Spleen (tissue), 11 donors: ENCODE results near the gene MED13L. TPM values are rescaled to one million over a fixed set of nuclear protein-coding genes. Genes with fewer than 3 reads are reported as not detected.

Experiments
- DNase-seq: peaks from one replicate; pipeline ENCODE4 v3.0.0-alpha.2; 2020
- H3K27ac ChIP-seq, 8 donors: fragments of 200-600 bp; sonication (generic) in 7 of 8; 1 replicate in 4 of 8; 2 replicates in 4 of 8; pipeline versions ENCODE4 v1.5.0 to v1.8.0; 2016 to 2021; ENCODE audit warnings: inconsistent platforms in 4 of 8, mild to moderate bottlenecking in 4 of 8, moderate library complexity in 1 of 8
- H3K27me3 ChIP-seq, 7 donors: fragments of 200-600 bp; sonication (generic) in 6 of 7; replicated peaks in 1 of 7; 1 replicate in 4 of 7; 2 replicates in 3 of 7; pipeline versions ENCODE4 v1.5.0 to v1.8.0; 2016 to 2021; ENCODE audit warnings: inconsistent platforms in 3 of 7, mild to moderate bottlenecking in 1 of 7
- H3K36me3 ChIP-seq, 6 donors: fragments of 200-600 bp; sonication (generic) in 5 of 6; 1 replicate in 4 of 6; 2 replicates in 2 of 6; pipeline versions ENCODE4 v1.5.0 to v1.8.0; 2016 to 2021; ENCODE audit warnings: inconsistent platforms in 2 of 6
- H3K4me1 ChIP-seq, 6 donors: fragments of 200-600 bp; sonication (generic) in 5 of 6; 1 replicate in 3 of 6; 2 replicates in 3 of 6; pipeline versions ENCODE4 v1.5.0 to v1.8.0; 2016 to 2021; ENCODE audit warnings: inconsistent platforms in 3 of 6
- H3K4me3 ChIP-seq, 8 donors: fragments of 200-600 bp; sonication (generic) in 7 of 8; 1 replicate in 4 of 8; 2 replicates in 4 of 8; pipeline versions ENCODE4 v1.5.0 to v1.8.0; 2016 to 2021; ENCODE audit warnings: inconsistent platforms in 4 of 8, mild to moderate bottlenecking in 4 of 8, moderate library complexity in 2 of 8
- H3K9me3 ChIP-seq, 8 donors: fragments of 200-600 bp; sonication (generic) in 7 of 8; 1 replicate in 4 of 8; 2 replicates in 4 of 8; pipeline versions ENCODE4 v1.5.0 to v1.8.0; 2016 to 2021; ENCODE audit warnings: inconsistent platforms in 4 of 8
- POLR2A ChIP-seq, 3 donors: fragments of 450-650 bp; IDR thresholded peaks; one replicate each; pipeline ENCODE4 v1.5.1; 2017; ENCODE audit warnings: antibody characterized with exemption in 3 of 3, mild to moderate bottlenecking in 1 of 3
- POLR2AphosphoS5 ChIP-seq, 3 donors: sonication (generic); formaldehyde crosslinking; IDR thresholded peaks; one replicate each; pipeline ENCODE4 v1.5.1; 2017; ENCODE audit warnings: antibody characterized with exemption in 3 of 3
- WGBS, 5 donors: extraction: QIAGEN DNeasy Blood & Tissue Kit in 3 of 5; methylation state at CpG; one replicate each; pipeline versions ENCODE4 v1.1.5 to v1.1.7; 2013 to 2018; 5-methylcytosine and 5-hydroxymethylcytosine counted together
- intact Hi-C: fragments of 100-400 bp; cut with DNase I; formaldehyde crosslinking; loops from one replicate; pipeline ENCODE4 v1.15.0; 2023; ENCODE audit warnings: low total_unique reads
- polyA plus RNA-seq, 3 donors: library from polyadenylated mRNA; stranded (reverse); fragments of 200-250 nt; gene quantifications; one replicate each; pipeline ENCODE4 v1.2.1, GENCODE V29; 2013
- total RNA-seq, 7 donors: library from RNA; depleted of rRNA in 3 of 7; stranded (reverse); fragments of >200 nt in 3 of 7; fragmentation: NEBNext Ultra II Directional in 4 of 7; extraction: Animal tissue kit (Norgen Biotek cat#: 25700) in 4 of 7; gene quantifications; one replicate each; pipeline versions ENCODE4 v1.1.0 to v1.2.1, GENCODE V29; 2016 to 2021
- TF ChIP-seq, protein P1 (sequence below), 11 experiments: fragments of 200-600 bp in 7 of 11; fragments of 450-650 bp in 4 of 11; sonication (generic) in 4 of 11; IDR thresholded peaks in 8 of 11; conservative IDR thresholded peaks in 3 of 11; 1 replicate in 7 of 11; 2 replicates in 4 of 11; pipeline versions ENCODE4 v1.4.0 to v1.8.0; 2016 to 2021; ENCODE audit warnings: antibody characterized with exemption in 11 of 11, inconsistent platforms in 4 of 11, mild to moderate bottlenecking in 1 of 11
- donor health status: healthy with polysubstance abuse.
- donor health status: DM: no; HTN: no; CAD: no; lungs with moderate emphysema.
- donor health status: DM: no; HTN: no; CAD: no.
- donor health status: Bipolar disorder and iron deficiency.
- donor health status: healthy.
- donor health status: DM: no; HTN: no; CAD: no.
- donor health status: DM: yes; HTN: yes; CAD: no.

Gene MED13L
- total and polyA plus RNA-seq, 10 donors = 13.4 to 255 (median 185) TPM

DNA sequence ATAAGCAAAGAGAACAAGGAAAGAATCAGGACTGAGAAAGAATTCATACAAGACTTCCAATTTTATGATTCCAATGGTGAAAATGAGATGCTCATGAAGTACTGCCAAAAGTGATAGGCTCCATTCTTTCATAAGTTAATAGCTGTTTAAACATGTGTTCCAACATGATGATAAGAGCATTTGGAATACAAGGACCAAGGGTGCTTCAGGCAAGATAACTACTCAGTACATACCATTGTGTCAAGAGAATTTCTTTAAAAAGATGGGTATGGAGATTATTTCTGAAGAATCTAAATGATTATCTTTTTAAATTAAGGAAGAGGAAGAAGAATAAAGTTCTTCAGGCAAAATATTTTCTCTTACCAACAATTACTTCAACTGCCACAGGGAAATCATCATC is 258.1 kb downstream of the MED13L start:
- no peak for DNase-seq
- no peak overlapping the region for H3K27ac ChIP-seq
- no peak for TF ChIP-seq POLR2AphosphoS5 (IDR thresholded peaks at IDR 0.05)
- TF ChIP-seq, protein P1, sequence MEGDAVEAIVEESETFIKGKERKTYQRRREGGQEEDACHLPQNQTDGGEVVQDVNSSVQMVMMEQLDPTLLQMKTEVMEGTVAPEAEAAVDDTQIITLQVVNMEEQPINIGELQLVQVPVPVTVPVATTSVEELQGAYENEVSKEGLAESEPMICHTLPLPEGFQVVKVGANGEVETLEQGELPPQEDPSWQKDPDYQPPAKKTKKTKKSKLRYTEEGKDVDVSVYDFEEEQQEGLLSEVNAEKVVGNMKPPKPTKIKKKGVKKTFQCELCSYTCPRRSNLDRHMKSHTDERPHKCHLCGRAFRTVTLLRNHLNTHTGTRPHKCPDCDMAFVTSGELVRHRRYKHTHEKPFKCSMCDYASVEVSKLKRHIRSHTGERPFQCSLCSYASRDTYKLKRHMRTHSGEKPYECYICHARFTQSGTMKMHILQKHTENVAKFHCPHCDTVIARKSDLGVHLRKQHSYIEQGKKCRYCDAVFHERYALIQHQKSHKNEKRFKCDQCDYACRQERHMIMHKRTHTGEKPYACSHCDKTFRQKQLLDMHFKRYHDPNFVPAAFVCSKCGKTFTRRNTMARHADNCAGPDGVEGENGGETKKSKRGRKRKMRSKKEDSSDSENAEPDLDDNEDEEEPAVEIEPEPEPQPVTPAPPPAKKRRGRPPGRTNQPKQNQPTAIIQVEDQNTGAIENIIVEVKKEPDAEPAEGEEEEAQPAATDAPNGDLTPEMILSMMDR (IDR thresholded peaks at IDR 0.05 in 8 of 11, conservative IDR thresholded peaks at IDR 0.05 in 3 of 11) = no peak
- intact Hi-C loops = loop anchor here (10.0 kb wide), 1 partner anchor 215 kb away; no protein-coding TSS in a partner anchor
- H3K27me3 ChIP-seq = no peaks in the 10 kb centered on the region
- H3K9me3 ChIP-seq = no peaks in the 10 kb centered on the region
- no peak overlapping the region for H3K4me3 ChIP-seq
- H3K36me3 ChIP-seq = peaks cover 0 to 66% (median 24%) of the 10 kb centered on the region in 6 donors
- H3K4me1 ChIP-seq = peaks cover 0 to 12% (median 0%) of the 10 kb centered on the region in 6 donors

DNA sequence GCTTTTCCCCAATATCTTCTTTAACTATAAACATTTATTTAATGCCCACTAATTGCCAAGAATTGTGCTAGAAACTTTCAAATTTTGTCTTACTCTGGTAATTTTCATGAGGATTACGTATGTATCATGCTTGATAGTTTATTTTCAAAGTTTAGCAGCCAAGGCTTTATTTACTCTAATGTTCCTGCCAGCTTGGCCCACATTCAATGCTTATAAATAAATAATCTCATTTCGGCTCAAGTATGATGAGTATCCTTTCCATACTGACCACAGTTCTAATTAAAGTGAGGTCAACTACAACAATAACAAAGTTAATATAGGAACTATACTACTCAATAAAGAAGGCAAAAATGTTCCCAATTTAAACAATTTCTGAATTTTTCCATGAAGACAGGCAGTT is 259.2 kb downstream of the MED13L start:
- Histone ChIP-seq H3K4me1 (peaks cover 0 to 12% (median 0%) of the 10 kb centered on the region in 6 donors), H3K27me3 (no peaks in the 10 kb centered on the region), H3K9me3 (no peaks in the 10 kb centered on the region), H3K36me3 (peaks cover 0 to 78% (median 28%) of the 10 kb centered on the region in 6 donors), H3K4me3 (no peak overlapping the region), H3K27ac (no peak overlapping the region)
- TF ChIP-seq POLR2AphosphoS5 (IDR thresholded peaks at IDR 0.05) (no peak), POLR2A (IDR thresholded peaks at IDR 0.05) (no peak)
- TF ChIP-seq, protein P1 (IDR thresholded peaks at IDR 0.05 in 8 of 11, conservative IDR thresholded peaks at IDR 0.05 in 3 of 11) = no peak
- 74 to 86% (median 79%) methylated on average over 2 of the region's 2 CpGs for WGBS, 5 donors
- intact Hi-C loops = loop anchor here (10.0 kb wide), 1 partner anchor 217 kb away; no protein-coding TSS in a partner anchor
- no peak for DNase-seq

DNA sequence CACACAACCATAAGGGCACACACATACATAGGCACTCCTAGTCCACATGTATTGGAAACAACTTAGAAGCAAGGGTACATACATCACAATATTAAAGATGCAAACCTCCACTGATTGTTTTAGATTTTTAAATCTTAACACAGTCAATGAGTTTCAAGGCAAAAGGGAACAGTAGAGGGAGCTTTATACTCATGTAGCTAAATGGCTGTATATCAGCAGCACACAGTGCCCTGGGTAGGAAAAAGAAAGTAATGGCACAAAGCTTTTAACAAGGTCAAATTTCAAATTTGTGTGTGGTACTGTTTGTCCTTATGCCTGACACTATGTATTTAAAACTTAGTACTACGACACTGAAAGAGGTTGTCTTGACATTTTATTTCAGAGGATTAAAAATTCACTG is 262.0 kb downstream of the MED13L start:
- 50 to 73% (median 63%) methylated on average over 1 of the region's 1 CpG for WGBS, 5 donors
- H3K27ac ChIP-seq = no peak overlapping the region
- H3K27me3 ChIP-seq = no peaks in the 10 kb centered on the region
- intact Hi-C loops = loop anchor here (10.0 kb wide), 1 partner anchor 219 kb away; no protein-coding TSS in a partner anchor
- peaks cover 0 to 94% (median 48%) of the 10 kb centered on the region in 6 donors for H3K36me3 ChIP-seq
- H3K4me1 ChIP-seq = peaks cover 0 to 12% (median 0%) of the 10 kb centered on the region in 6 donors
- H3K9me3 ChIP-seq = no peaks in the 10 kb centered on the region
- TF ChIP-seq, protein P1 (IDR thresholded peaks at IDR 0.05 in 8 of 11, conservative IDR thresholded peaks at IDR 0.05 in 3 of 11) = peak in 7 of 11 experiments; percentile 40 to 56 (median 48)
- TF ChIP-seq POLR2A (IDR thresholded peaks at IDR 0.05) (no peak), POLR2AphosphoS5 (IDR thresholded peaks at IDR 0.05) (no peak)
- no peak overlapping the region for H3K4me3 ChIP-seq
- DNase-seq = no peak

DNA sequence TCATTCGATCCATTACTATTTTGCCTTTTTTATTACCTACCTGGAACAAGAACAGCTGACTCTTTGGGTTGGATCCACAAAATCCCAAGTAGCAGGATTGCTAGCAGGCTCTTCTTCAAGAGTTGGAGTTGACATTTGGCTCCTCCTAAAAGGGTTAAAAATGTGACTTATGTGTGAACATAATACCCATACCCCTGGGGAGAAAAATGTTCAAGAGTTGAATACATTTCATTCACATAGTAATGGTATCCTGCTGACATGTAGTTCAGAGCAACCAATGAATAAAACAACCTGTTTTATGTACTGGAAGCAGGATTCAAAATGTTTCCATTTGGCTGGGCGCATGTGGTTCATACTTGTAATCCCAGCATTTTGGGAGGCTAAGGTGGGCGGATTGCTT is 264.7 kb downstream of the MED13L start:
- Histone ChIP-seq H3K36me3 (peaks cover 0 to 95% (median 62%) of the 10 kb centered on the region in 6 donors), H3K4me3 (no peak overlapping the region), H3K4me1 (peaks cover 0 to 12% (median 0%) of the 10 kb centered on the region in 6 donors), H3K27ac (no peak overlapping the region), H3K27me3 (no peaks in the 10 kb centered on the region), H3K9me3 (no peaks in the 10 kb centered on the region)
- intact Hi-C loops = loop anchor here (10.0 kb wide), 1 partner anchor 222 kb away; no protein-coding TSS in a partner anchor
- 94 to 98% (median 95%) methylated on average over 3 of the region's 3 CpGs for WGBS, 5 donors
- TF ChIP-seq POLR2AphosphoS5 (IDR thresholded peaks at IDR 0.05) = no peak
- TF ChIP-seq POLR2A (IDR thresholded peaks at IDR 0.05) = no peak
- TF ChIP-seq, protein P1 (IDR thresholded peaks at IDR 0.05 in 8 of 11, conservative IDR thresholded peaks at IDR 0.05 in 3 of 11) = no peak
- DNase-seq = no peak
